HepG2 (cell line): ENCODE results near the gene PIK3CA. TPM values are rescaled to one million over a fixed set of nuclear protein-coding genes. Genes with fewer than 3 reads are reported as not detected.

Source experiments
- MIER3 ChIP-seq: IDR thresholded peaks from 2 replicates; pipeline ENCODE4 v1.6.1; 2016; ENCODE audit warnings: missing compliant biosample characterization, borderline replicate concordance
- PAXIP1 ChIP-seq: sonication (generic); formaldehyde crosslinking; conservative IDR thresholded peaks from 2 replicates; pipeline ENCODE4 v1.4.0; 2020; ENCODE audit warnings: mild to moderate bottlenecking, missing genetic modification reagents, moderate library complexity
- RBM39 ChIP-seq: fragments of 200-400 bp; formaldehyde crosslinking; IDR thresholded peaks from one replicate; pipeline ENCODE4 v1.6.1; 2018; ENCODE audit warnings: antibody characterized with exemption, mild to moderate bottlenecking, low read depth, low read length; ENCODE audit not compliant: poor library complexity, severe bottlenecking
- SAP130 ChIP-seq: IDR thresholded peaks from 2 replicates; pipeline ENCODE4 v1.6.1; 2016; ENCODE audit warnings: low read depth
- ZKSCAN5 ChIP-seq: sonication (generic); formaldehyde crosslinking; IDR thresholded peaks from 2 replicates; pipeline ENCODE4 v1.5.1; 2020; ENCODE audit warnings: mild to moderate bottlenecking, missing genetic modification reagents
- ZNF747 ChIP-seq: sonication (generic); formaldehyde crosslinking; IDR thresholded peaks from 2 replicates; pipeline ENCODE4 v1.8.1; 2023; ENCODE audit warnings: missing genetic modification reagents, mild to moderate bottlenecking, borderline replicate concordance
- ZNF766 ChIP-seq: sonication (generic); formaldehyde crosslinking; IDR thresholded peaks from 2 replicates; pipeline ENCODE4 v1.5.0; 2020; ENCODE audit warnings: missing genetic modification reagents, borderline replicate concordance
- polyA plus RNA-seq, 8 experiments: library from polyadenylated mRNA; depleted of rRNA in 3 of 8; stranded (reverse) in 7 of 8; unstranded in 1 of 8; fragments of >200 nt; fragmentation: Illumina TruSeq in 4 of 8; extraction: Trizol in 4 of 8; gene quantifications; 2 replicates each; pipeline versions ENCODE4 v1.2.1 to v1.2.3, GENCODE V29; 2011 to 2016; ENCODE audit warnings: low read depth in 4 of 8, missing spikeins in 1 of 8, mixed read lengths in 1 of 8; ENCODE audit not compliant: insufficient read depth in 1 of 8
- total RNA-seq, 5 experiments: library from RNA; depleted of rRNA; stranded (reverse); fragments of >200 nt; fragmentation: Illumina TruSeq; extraction: Trizol; gene quantifications; 2 replicates each; pipeline ENCODE4 v1.2.3, GENCODE V29; 2016; ENCODE audit warnings: low read depth in 1 of 5
- TF ChIP-seq, protein P1 (sequence below): sonication (generic); formaldehyde crosslinking; IDR thresholded peaks from 2 replicates; pipeline ENCODE4 v1.4.0; 2020; ENCODE audit warnings: missing genetic modification reagents
- TF ChIP-seq, protein P2 (sequence below): IDR thresholded peaks from 2 replicates; pipeline ENCODE4 v1.6.1; 2016; ENCODE audit warnings: missing compliant biosample characterization, missing genetic modification reagents, borderline replicate concordance
- TF ChIP-seq, protein P3 (sequence below): sonication (generic); formaldehyde crosslinking; IDR thresholded peaks from 2 replicates; pipeline ENCODE4 v1.4.0; 2020; ENCODE audit warnings: mild to moderate bottlenecking, missing genetic modification reagents, borderline replicate concordance

The PIK3CA gene
- total and polyA plus RNA-seq, 2 of the 13 experiments (the other 11 are each of a cell fraction or from before 2014, with no cell fraction given) = 5.7 to 11.4 TPM

DNA sequence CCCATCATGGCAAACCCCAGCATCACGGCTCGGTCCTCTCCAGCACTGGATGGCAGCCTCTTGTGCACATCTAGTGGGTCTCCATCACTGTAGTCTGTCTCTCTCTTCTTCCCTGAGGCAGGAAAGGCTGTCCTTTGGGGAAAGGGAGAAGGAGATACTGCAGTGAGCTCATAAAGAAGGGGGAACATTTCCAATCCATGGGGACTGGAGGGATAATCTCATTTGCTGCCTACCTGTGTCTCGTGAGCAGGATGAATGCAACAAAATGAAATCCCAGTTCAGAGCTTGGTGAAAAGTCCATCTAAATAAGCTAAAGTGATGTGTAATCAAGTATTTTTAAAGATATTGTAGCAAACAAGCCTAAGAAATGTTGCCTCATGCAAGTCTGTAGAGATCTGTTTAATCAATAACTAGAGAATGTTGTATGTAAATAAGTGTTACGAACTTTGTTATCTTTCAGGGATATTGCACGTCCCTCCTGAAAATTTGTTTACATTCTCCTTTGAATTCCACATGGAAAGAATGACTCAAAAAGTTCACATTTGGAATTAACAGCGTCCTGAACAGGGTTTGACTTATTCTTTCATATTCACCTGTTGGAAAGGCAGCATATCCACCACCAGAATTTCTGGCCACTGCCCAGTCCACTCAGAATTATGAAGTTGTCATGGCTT lies 102.8 kb downstream of the PIK3CA start, which contains the start of gene KCNMB3 (continued):
- TF ChIP-seq PAXIP1 = peak; percentile 89
- no peak for TF ChIP-seq RBM39
- peak; percentile 80 for TF ChIP-seq SAP130
- no peak for TF ChIP-seq ZKSCAN5
- no peak for TF ChIP-seq ZNF747 (CRISPR knock-in tag)
- TF ChIP-seq, protein P1, sequence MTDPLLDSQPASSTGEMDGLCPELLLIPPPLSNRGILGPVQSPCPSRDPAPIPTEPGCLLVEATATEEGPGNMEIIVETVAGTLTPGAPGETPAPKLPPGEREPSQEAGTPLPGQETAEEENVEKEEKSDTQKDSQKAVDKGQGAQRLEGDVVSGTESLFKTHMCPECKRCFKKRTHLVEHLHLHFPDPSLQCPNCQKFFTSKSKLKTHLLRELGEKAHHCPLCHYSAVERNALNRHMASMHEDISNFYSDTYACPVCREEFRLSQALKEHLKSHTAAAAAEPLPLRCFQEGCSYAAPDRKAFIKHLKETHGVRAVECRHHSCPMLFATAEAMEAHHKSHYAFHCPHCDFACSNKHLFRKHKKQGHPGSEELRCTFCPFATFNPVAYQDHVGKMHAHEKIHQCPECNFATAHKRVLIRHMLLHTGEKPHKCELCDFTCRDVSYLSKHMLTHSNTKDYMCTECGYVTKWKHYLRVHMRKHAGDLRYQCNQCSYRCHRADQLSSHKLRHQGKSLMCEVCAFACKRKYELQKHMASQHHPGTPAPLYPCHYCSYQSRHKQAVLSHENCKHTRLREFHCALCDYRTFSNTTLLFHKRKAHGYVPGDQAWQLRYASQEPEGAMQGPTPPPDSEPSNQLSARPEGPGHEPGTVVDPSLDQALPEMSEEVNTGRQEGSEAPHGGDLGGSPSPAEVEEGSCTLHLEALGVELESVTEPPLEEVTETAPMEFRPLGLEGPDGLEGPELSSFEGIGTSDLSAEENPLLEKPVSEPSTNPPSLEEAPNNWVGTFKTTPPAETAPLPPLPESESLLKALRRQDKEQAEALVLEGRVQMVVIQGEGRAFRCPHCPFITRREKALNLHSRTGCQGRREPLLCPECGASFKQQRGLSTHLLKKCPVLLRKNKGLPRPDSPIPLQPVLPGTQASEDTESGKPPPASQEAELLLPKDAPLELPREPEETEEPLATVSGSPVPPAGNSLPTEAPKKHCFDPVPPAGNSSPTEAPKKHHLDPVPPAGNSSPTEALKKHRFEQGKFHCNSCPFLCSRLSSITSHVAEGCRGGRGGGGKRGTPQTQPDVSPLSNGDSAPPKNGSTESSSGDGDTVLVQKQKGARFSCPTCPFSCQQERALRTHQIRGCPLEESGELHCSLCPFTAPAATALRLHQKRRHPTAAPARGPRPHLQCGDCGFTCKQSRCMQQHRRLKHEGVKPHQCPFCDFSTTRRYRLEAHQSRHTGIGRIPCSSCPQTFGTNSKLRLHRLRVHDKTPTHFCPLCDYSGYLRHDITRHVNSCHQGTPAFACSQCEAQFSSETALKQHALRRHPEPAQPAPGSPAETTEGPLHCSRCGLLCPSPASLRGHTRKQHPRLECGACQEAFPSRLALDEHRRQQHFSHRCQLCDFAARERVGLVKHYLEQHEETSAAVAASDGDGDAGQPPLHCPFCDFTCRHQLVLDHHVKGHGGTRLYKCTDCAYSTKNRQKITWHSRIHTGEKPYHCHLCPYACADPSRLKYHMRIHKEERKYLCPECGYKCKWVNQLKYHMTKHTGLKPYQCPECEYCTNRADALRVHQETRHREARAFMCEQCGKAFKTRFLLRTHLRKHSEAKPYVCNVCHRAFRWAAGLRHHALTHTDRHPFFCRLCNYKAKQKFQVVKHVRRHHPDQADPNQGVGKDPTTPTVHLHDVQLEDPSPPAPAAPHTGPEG (CRISPR knock-in tag) = no peak
- no peak for TF ChIP-seq ZNF766 (CRISPR knock-in tag)
- TF ChIP-seq MIER3 = no peak
- TF ChIP-seq, protein P2, sequence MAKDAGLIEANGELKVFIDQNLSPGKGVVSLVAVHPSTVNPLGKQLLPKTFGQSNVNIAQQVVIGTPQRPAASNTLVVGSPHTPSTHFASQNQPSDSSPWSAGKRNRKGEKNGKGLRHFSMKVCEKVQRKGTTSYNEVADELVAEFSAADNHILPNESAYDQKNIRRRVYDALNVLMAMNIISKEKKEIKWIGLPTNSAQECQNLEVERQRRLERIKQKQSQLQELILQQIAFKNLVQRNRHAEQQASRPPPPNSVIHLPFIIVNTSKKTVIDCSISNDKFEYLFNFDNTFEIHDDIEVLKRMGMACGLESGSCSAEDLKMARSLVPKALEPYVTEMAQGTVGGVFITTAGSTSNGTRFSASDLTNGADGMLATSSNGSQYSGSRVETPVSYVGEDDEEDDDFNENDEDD (CRISPR knock-in tag) = no peak
- TF ChIP-seq, protein P3, sequence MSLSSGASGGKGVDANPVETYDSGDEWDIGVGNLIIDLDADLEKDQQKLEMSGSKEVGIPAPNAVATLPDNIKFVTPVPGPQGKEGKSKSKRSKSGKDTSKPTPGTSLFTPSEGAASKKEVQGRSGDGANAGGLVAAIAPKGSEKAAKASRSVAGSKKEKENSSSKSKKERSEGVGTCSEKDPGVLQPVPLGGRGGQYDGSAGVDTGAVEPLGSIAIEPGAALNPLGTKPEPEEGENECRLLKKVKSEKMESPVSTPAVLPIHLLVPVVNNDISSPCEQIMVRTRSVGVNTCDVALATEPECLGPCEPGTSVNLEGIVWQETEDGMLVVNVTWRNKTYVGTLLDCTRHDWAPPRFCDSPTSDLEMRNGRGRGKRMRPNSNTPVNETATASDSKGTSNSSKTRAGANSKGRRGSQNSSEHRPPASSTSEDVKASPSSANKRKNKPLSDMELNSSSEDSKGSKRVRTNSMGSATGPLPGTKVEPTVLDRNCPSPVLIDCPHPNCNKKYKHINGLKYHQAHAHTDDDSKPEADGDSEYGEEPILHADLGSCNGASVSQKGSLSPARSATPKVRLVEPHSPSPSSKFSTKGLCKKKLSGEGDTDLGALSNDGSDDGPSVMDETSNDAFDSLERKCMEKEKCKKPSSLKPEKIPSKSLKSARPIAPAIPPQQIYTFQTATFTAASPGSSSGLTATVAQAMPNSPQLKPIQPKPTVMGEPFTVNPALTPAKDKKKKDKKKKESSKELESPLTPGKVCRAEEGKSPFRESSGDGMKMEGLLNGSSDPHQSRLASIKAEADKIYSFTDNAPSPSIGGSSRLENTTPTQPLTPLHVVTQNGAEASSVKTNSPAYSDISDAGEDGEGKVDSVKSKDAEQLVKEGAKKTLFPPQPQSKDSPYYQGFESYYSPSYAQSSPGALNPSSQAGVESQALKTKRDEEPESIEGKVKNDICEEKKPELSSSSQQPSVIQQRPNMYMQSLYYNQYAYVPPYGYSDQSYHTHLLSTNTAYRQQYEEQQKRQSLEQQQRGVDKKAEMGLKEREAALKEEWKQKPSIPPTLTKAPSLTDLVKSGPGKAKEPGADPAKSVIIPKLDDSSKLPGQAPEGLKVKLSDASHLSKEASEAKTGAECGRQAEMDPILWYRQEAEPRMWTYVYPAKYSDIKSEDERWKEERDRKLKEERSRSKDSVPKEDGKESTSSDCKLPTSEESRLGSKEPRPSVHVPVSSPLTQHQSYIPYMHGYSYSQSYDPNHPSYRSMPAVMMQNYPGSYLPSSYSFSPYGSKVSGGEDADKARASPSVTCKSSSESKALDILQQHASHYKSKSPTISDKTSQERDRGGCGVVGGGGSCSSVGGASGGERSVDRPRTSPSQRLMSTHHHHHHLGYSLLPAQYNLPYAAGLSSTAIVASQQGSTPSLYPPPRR (CRISPR knock-in tag) = peak; percentile 58; the same call in 1 of the 2 replicates
